ENCODE results near the gene WDR6. TPM values are rescaled to one million over a fixed set of nuclear protein-coding genes. Genes with fewer than 3 reads are reported as not detected.

WDR6 gene
- total RNA-seq, 1 experiment from 2014 or later: 87.3 TPM

GRCh38 chr3:49013738-49014660 is 6.8 kb downstream of the WDR6 start:
- DNase-seq (ENCODE audit: low read depth): peak; percentile 50

- no peak for DNase-seq (ENCODE audit: low read depth)
Observed at GRCh38 chr3:49015072-49015471, 7.9 kb downstream of the WDR6 start.

- DNase-seq (ENCODE audit: low read depth): no peak
Observed at GRCh38 chr3:49015765-49016164, 8.6 kb downstream of the WDR6 start.

DNA sequence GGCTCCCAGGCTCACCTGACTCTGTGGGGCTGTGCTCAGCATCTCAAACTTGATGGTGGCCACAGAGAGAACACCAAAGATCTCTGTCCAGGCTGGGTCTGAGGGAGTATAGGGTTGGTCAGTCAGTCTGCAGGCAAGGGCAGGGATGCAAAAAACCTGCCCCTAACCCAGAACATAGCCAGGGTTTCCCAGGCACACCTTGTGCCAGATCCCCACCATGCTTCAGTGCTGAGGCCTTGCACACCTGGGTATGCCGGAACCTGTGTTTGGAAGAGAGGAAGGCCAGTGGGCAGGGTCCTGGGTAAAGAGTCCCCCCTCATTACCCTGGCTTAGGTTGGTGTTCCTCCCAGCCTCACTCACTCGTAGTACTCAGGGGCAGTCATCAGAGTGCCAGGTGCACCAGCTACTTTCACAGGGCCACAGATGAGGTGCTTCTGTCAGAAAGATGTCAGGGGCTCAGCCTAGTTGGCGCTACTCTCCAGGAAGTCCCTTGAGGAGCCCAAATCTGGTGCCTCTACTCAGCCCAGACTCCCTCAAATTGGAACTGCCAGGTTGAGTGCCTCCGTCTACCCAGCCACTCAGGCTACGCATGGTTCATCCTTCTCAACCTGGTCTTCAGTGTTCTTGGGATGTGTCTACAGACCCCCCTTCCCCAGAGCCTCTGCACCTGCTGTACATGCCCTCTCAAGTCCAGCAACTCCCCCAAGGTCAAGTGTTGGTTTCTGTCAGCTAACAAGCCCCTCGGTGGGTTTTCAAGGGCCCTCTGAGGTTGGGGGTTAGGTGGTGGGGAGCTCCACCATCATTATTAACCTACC is 9.4 kb downstream of the WDR6 start:
- no peak for DNase-seq (ENCODE audit: low read depth)

DNA sequence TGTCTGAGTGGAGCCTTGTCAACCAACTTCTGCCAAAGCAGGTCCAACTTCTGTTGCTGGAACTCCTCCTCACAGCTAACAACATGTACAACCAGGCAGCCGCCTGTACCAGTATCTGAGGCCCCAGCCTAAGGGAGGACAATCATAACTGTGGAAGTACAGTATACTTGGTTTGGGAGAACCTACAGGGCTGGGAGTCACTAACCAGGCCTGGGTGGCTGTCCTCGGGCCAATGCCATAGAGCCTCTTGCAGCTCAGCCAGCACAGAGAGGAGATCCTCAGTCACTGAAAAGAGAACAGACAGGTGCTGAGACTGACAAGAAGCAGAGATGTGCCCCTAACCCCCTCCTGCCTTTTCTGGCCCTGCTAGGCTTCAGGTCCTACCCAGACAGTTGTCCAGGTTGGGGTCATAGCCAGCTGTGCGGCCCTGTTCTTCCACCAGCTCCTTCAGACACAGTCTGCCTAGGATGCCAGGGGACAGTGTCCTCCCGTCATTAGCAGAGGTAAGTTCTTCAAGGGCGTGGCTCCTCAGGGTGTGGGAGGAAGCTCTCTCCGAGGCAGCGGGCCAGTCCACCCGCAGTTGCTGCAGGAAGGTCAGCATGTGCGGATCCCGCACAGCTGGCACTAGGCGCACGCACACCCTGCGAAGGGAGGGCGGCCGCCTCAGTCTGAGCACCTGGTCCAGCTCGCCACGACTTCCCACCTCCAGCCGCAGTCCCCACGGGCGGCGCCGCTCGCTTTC is 10.2 kb downstream of the WDR6 start:
- no peak for DNase-seq (ENCODE audit: low read depth)

DNA sequence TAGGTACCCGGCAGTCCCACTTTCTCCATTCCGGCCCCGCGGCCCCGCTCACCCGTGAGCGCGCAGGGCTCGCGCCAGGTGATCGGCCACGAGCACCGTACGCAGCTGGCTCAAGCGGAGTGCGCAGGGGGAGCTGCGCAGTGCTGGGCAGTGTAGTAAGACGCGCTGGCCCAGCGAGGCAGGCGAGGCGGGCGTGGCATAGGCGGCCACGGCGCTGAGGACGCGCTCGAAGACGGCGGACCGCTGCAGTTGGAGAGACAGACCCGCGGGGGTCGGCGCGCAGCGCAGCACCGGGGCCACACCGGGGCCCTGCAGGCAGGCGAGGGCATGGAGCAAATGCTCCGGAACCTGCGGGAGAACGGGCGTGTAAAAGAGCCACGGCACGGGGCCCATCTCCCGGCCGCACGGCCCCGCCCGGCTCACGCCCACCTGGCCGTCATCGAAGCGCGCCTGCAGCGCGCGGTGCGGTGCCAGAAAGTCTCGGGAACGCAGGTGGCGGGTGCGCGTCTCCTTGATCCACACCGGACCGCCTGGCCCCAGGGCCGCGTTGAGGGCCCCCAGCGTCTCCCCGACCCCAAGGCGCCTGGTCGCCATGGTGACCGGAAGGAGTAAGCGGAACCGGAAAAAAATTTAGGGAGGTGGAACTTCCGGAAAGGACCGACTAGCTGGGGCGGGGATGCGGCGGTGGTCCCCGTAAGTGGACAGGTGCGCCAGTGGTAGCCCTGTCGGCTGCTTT is 10.9 kb downstream of the WDR6 start, which contains the start of gene DALRD3:
Gene DALRD3, minus strand, starts transcription at position 610 of the 736 bp plus-strand sequence. Its CDS starts 16 bp downstream, at position 594.
- DNase-seq (ENCODE audit: low read depth): peak; percentile 55

DNA sequence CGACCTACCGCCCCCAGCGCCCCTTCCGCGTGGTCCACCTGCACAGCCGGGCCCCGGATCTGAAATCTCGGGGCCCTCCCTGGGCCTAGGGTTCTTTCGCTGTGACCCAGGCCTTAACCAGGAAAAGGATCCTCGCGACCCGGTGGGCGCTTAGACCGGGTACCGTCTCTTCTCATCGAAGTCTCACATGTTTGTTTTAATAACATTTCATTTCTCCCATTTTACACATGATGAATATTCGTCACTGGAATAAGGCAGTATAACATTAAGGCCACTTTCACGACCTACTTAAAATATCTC is 11.5 kb downstream of the WDR6 start:
- DNase-seq (ENCODE audit: low read depth): no peak

DNA sequence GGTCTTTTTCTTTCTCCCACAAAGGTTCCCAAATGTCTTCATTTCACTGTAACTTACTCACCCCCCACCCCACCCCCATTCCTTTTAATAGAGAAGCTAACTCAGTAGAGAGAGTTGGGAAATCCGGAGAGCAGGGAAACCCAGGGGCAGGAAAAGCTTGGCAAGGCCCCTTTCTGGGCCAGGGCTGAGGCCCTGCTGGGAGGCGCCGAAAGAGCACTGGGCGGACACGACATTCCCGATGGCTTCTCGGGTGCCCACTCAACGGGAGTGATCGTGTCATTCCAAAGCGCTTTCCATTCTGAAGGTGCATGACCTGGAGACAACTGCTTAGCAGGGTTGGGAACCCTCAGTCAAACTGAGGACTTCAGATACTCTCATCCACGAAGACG is 12.7 kb downstream of the WDR6 start:
- DNase-seq (ENCODE audit: low read depth): no peak

GRCh38 chr3:49020330-49021212 is 13.4 kb downstream of the WDR6 start:
- DNase-seq (ENCODE audit: low read depth): peak; percentile 65

DNA sequence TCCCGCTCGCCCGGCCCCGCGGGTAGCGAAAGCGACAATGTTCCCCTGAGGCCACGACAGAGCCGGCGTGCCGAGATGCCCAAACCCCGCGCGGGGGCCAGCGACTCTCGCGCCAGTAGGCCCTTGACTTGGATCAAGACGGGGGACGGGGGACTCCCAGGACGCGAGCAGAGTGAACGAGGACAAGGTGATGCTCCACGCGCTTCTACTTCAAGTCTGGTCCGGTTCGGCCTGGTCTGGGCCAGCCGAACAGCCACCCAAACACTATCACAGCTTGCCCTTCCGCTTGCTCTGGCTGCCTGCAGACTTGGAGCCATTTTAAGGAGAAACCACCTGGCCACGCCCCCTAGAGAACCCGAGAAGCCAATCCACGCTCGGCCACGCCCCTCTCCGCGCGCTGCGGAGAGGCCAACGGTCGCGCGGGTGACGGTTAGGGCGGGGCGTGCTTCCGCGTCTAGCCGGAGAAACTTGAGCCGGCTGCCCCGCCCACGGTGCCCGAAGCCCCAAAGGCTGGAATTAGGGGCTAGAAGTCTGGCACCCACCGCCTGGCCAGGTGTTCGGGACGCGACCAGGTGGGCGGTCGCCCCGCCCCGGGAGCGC is 14.1 kb downstream of the WDR6 start:
- peak; percentile 97 for DNase-seq (ENCODE audit: low read depth)

DNA sequence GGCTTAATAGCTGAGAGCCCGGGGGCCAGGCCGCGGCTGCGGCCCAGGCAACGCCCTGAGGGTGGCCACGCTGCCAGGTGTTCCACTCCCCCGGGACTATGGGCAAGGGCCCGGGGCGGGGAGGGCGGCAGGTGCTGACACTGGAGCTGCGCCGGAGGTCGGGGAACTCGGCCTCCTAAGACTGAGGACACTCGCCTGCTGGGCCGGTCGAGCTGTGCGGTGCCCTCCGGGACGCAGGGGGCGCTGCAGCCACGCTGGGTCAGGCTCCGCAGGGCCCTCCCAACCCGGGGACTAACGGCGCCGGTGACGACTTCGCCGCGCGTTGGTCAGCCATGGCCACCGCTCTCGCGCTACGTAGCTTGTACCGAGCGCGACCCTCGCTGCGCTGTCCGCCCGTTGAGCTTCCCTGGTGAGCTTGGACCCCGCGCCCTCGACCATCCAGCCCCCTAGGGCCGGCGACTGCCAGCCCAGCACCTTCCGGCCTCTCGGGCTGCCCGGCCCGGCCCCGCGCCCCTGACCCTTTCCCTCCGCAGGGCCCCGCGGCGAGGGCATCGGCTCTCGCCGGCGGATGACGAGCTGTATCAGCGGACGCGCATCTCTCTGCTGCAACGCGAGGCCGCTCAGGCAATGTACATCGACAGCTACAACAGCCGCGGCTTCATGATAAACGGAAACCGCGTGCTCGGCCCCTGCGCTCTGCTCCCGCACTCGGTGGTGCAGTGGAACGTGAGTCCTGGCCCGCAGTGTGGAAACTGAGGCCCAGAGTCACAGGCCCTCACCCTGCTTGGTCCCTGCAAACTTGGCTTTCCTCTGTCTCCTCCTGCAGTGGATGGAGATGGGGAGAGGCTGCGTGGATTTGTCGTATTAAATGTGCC is 14.9 kb downstream of the WDR6 start, which contains the start of gene NDUFAF3:
Gene NDUFAF3, plus strand, starts transcription at position 309 of the 875 bp plus-strand sequence. Its CDS starts 24 bp downstream, at position 333.
- DNase-seq (ENCODE audit: low read depth): peak; percentile 94

DNA sequence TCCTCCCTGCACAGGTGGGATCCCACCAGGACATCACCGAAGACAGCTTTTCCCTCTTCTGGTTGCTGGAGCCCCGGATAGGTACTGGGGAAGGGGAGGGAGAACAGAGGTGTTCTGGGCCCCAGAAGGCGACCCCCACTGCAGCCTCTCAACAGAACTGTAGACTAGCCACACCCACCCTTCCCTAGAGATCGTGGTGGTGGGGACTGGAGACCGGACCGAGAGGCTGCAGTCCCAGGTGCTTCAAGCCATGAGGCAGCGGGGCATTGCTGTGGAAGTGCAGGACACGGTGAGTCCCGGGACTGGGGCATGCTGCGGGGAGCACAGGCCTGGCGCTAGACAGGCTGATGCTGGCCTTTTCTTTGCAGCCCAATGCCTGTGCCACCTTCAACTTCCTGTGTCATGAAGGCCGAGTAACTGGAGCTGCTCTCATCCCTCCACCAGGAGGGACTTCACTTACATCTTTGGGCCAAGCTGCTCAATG is 15.5 kb downstream of the WDR6 start:
- DNase-seq (ENCODE audit: low read depth): no peak

DNA sequence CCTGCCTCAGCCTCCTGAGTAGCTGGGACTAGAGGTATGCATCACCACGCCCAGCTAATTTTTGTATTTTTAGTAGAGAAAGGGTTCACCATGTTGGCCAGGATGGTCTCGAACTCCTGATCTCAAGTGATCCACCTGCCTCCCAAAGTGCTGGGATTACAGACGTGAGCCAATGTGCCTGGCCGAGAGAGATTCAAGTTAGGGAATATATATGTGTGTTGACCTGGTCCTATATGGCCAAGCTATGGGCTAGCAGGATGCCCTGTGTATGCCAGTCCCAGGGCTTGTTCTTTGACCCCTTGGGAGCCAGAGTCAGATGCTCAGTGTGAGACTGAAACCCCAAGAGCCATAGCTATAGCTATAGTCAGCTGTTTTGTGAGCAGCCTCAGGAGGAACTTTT is 16.6 kb downstream of the WDR6 start:
- DNase-seq (ENCODE audit: low read depth): no peak

DNA sequence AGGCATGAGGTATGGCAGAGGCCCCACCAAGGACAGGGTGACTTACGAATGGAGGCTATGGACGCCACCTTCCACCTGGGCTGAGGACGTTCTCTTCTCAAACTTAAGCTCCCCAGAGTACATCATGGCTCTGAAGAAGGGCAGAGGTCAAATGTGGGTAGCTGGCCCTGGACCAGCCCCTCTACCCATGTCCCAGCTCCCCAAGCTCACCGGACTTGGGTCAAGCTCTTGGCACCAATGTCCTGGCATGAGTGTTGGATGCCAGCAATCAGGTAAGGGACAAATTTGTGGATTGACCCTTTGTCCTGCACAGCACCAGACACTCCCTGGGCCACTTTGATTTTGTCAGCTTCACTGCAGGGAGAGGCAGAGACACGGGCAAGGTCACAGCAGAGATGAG is 17.3 kb downstream of the WDR6 start:
- DNase-seq (ENCODE audit: low read depth): no peak

DNA sequence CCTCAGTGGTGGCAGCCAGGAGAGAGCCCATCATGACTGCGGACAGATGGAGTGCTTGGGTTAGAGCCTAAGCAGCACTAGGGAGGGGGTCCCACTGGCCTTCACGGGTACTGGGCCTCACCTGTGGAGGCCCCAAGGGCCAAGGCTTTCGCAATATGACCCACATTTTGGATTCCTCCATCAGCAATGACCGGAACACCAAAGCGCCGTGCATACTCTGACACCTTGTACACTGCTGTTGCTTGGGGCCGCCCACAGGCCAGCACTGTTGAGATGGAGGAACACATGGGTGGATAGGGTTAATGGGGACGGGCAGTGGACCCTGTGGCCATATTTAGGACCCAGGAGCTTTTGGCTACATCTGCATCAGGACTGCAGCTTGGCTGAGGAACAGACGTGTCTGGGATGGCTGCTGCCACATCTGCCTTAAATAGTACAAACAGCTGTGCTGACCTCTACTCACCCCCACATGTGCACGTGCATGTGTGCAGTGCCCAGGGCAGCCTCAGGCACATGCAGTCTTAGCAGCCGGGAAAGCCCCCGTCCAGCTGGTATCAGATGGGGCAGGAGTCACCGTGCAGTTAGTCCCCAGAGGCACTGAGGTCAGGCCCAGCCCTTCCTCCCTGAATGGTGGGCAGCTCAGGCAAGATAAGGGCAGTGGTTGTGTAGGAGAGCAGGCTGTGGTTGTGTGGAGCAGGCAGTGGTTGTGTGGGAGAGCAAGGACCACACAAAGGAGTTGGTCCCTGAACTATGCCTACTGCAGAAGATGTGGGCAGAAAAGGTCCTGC is 18.0 kb downstream of the WDR6 start:
- DNase-seq (ENCODE audit: low read depth): peak; percentile 76

- no peak for DNase-seq (ENCODE audit: low read depth)
Observed at GRCh38 chr3:49025793-49026520, 18.8 kb downstream of the WDR6 start.

DNA sequence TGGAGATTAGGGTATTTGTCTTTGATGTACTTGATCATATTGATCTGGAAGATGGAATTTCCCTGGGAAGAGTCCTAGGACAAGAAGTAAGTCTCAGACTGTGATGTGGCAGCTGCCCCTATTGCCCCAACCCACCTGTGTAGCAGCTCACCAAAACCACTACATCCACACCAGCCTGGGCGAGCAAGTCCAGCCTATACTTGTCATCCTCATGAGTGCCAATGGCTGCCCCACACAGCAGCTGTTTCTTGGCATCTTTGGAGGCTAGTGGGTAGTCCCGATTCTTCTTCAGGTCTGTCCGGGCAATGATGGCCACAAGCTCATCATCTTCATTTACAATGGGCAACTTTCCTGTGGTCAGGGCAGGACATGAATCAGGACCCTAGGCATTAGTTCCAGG is 19.3 kb downstream of the WDR6 start:
- DNase-seq (ENCODE audit: low read depth): no peak

All from LHCN-M2 (cell line).